M059J (cell line): ENCODE measurements around the gene PNLIPRP3. TPM values are rescaled to one million over a fixed set of nuclear protein-coding genes. Genes with fewer than 3 reads are reported as not detected.
A peak's percentile ranks its signal among the peaks of the same experiment; 100 is the strongest.

ENCODE experiments used
- DNase-seq: peaks from one replicate; pipeline ENCODE4 v3.0.0-alpha.2; 2012; ENCODE audit warnings: low read depth
- total RNA-seq: library from RNA; depleted of rRNA; stranded (reverse); fragments of >200 nt; shearing (Covaris generic); gene quantifications from 2 replicates; pipeline ENCODE4 v1.2.3, GENCODE V29; 2014; rRNA removed

Gene PNLIPRP3
- total RNA-seq, 1 experiment from 2014 or later = not detected

DNA sequence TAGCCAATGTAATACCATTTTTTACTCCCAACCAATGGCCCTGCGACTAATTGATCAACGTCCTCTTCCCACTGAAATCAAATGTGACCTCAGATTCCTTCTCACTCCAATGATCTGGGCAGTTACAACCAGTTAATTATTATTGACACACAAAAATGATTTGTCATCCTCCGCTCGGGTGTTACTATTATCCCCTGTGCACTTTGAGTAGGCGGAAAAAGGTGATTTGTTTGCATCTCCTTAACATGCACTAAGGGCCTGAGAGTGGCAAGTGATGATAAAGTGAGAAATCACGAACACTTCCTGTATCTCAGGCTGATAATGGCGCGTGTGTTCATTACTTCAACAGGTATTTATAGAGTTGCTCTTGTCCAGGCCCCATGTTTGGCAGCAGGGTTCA lies 77.1 kb downstream of the PNLIPRP3 start:
- DNase-seq = no peak

- no peak for DNase-seq
Measured at GRCh38 chr10:116510565-116510964, 82.9 kb downstream of the PNLIPRP3 start.

DNA sequence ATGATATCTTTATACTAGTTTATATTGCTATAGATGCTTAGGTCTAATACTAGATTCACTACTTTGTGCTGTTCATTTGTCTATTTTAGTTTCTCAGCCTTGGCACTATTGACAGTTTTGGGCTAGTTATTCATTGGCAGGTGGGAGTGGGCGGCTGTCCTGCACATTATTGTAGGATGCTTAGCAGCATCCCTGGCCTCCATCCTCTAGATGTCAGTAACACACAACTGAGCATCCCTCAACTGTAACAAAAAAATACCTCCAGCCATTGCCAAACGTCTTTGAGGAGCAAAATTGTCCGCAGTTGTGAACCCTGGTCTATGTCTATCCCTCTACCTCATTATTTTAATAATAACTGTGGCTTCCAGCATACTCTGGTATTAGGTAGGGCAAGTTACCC lies 83.7 kb downstream of the PNLIPRP3 start:
- DNase-seq = no peak

DNA sequence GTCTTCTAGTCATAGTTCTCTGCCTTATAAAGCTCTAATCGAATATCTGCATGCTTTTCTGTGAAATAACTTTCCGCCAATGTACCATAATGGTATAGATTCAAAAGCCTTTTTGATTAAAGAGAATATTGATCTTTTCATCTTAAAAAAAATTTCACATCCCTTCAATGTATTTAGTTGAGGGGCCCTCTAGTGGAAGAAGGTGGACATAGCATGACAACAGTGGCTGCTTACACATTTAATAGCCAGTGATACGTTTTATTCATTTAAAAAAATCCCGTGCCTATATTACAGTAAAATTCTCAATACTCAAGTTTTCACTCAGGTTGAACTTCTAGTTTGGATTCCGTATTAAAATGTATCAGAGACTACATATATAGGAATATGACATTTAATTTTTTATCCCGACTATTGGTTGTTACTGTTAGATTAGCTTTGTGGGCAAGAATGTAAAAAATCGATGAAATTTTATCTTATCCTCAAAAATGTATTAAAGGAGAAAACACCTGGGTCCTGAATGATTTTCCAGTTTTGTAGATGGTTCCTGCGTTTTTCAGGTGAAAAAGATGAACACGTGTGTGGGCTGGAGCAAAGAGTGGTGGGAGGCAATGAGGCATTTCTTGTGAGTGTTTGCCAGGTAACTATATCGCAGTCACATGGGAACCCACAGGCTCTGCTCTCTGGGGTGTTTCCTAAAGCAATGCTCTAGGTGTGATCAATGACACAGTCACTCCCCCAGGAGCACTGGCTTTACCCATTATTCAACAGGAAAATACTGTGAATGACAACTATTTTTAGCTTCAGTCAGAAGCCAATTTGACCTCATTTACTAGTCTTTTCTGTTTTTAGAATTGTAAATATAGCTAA lies 94.0 kb downstream of the PNLIPRP3 start:
- DNase-seq = peak; percentile 26

DNA sequence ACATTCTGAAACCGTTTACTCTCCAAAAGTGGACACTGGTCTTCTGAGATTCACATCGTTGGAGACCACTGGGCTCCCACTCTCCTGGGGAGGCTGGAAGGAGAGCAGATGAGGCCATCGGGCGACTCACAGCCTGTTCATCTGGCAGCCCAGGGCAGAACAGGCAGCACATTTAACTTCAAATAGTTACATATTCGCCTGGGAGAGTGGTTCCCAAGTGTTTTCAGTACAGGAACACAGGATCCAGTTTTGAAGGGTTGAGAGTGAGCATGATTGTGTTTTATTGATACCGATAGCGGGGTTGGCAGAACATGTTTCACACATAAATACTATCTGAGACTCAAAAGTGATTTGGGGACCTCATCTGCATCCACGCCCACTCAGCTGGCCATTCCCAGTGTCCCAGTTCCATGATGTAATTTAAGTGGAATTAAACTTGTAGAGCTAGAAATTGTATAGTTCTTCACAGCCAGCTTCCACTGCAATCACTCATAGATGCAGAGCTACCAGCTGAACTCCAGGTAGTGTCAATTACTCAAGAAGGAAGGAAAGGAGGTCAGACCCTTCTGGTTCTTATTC lies 95.2 kb downstream of the PNLIPRP3 start:
- no peak for DNase-seq

- no peak for DNase-seq
Measured at GRCh38 chr10:116524736-116525135, 97.1 kb downstream of the PNLIPRP3 start.

DNA sequence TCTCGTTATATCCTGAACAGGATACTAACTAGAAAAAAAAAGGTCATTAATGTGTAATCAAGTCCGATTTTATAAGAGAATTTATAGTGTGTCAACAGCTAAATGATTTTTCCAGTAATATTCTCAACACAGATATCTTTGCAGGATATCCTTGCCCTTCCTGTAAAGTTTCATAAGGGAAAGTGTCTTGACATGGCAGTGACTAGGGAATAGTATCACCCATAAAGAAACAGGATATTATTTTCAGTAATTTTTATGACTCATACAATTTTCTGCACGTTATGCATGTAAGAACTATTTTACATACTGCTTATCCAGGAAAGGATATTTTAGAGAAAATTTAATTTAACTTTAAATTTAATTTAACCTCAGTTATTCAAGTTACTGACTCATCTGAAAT lies 98.6 kb downstream of the PNLIPRP3 start:
- DNase-seq = no peak

Other genes with a start within 250 kb of the PNLIPRP3 start
- gene GFRA1, start 154.6 kb upstream of the PNLIPRP3 start, total RNA-seq = 32.2 and 49.4 TPM in 2 replicates
- not detected in 2 replicates for gene CCDC172, start 103.4 kb upstream of the PNLIPRP3 start, total RNA-seq
- not detected in 2 replicates for gene PNLIP, start 118.1 kb downstream of the PNLIPRP3 start, total RNA-seq
- gene PNLIPRP1, start 163.1 kb downstream of the PNLIPRP3 start, total RNA-seq = not detected in 2 replicates
- gene PNLIPRP2, start 193.1 kb downstream of the PNLIPRP3 start, total RNA-seq = not detected in 2 replicates